ENCODE results near the gene HRAS. TPM values are rescaled to one million over a fixed set of nuclear protein-coding genes. Genes with fewer than 3 reads are reported as not detected.

HRAS gene
- total RNA-seq, 1 experiment from 2014 or later, result 30.2 TPM

DNA sequence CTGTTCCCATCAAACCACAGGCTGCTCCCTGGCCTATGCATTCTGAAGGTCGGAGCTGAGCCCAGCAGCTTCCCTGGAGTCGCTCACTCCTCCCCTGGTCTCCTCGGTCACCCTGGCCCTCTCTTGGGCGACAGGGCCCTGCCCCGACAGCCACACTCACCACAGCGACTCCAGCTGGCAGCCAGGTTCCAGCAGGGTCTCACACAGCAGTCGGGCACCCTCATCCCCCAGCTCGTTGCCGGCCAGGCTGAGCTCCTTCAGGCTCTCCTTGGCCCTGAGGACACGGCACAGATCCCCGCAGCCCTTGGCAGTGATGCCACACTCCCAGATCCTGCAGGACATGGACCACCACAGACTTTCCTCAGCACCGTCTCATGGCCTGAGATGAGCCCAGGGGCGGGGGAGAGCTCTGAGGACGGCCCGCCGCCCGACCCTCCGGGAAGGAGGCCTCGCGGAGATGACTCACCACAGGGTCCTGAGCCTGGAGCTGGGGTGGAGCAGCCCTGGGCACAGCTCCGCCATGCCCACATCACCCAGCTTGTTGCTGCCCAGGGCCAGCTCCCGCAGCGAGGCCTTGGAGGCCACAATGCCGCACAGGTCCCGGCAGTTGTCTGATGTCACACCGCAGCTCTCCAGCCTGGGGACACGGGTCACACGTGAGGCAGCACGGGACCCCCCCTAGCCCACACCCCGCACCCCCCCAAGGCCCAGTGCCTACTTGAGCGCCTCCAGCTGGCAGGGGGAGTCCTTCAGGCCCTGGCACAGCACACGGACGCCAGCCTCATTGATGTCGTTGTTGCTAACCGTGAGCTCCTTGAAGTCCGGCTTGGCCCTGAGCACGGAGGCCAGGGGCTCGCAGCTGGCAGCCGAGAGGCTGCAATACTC, 36.8 kb downstream of the HRAS start:
- DNase-seq (ENCODE audit: extremely low read depth, low read depth), result no peak

- no peak for DNase-seq (ENCODE audit: extremely low read depth, low read depth)
These were observed 37.6 kb downstream of the HRAS start for GRCh38 chr11:497565-498296.

DNA sequence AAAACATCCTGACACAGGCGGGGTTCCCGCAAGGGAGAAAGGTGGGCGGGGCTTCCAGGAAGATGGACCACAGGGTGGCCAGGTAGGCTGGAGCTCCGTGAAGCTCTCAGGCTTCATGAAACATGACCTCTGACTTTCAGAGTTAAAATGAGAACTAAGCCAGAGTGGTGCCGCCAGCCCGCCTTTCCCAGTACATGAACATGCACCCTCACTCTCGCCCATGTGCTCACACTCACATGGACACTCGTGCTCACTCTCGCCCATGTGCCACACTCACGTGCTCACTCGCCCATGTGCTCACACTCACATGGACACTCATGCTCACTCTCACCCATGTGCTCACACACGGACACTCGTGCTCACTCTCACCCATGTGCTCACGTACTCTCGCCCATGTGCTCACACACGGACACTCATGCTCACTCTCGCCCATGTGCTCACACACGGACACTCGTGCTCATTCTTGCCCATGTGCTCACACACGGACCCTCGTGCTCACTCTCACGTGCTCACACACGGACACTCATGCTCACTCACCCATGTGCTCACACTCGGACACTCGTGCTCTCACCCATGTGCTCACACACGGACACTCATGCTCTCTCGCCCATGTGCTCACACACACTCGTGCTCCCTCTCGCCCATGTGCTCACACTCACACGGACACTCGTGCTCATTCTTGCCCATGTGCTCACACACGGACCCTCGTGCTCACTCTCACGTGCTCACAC, 38.4 kb downstream of the HRAS start:
- DNase-seq (ENCODE audit: extremely low read depth, low read depth), result no peak

GRCh38 chr11:495537-495931, 39.8 kb downstream of the HRAS start:
- DNase-seq (ENCODE audit: extremely low read depth, low read depth), result no peak

- DNase-seq (ENCODE audit: extremely low read depth, low read depth), result no peak
These were observed 40.4 kb downstream of the HRAS start for GRCh38 chr11:494761-495536.

- no peak for DNase-seq (ENCODE audit: extremely low read depth, low read depth)
These were observed 42.7 kb downstream of the HRAS start for GRCh38 chr11:492427-493226.

GRCh38 chr11:491358-491757, 44.0 kb downstream of the HRAS start:
- no peak for DNase-seq (ENCODE audit: extremely low read depth, low read depth)

- no peak for DNase-seq (ENCODE audit: extremely low read depth, low read depth)
These were observed 44.5 kb downstream of the HRAS start for GRCh38 chr11:490930-491260.

GRCh38 chr11:490186-490929, 45.0 kb downstream of the HRAS start:
- no peak for DNase-seq (ENCODE audit: extremely low read depth, low read depth)

DNA sequence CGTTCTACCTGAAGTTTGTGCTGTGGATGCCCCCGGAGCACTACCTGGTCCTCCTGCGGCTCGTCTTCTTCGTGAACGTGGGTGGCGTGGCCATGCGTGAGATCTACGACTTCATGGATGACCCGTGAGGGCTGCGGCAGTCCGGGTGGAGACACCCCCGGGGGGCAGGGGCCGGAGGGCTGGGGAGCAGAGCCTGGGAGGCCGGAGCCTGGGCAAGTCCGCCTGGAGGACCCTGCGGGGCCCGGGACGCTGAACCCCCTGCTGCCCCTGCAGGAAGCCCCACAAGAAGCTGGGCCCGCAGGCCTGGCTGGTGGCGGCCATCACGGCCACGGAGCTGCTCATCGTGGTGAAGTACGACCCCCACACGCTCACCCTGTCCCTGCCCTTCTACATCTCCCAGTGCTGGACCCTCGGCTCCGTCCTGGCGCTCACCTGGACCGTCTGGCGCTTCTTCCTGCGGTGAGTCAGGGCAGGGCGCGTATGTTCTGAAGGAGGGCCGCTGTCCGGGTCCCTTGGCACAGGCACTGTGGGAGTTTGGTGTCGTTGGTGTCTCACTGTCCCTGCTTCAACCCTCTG, 45.7 kb downstream of the HRAS start:
- no peak for DNase-seq (ENCODE audit: extremely low read depth, low read depth)

- no peak for DNase-seq (ENCODE audit: extremely low read depth, low read depth)
These were observed 46.4 kb downstream of the HRAS start for GRCh38 chr11:488992-489391.

DNA sequence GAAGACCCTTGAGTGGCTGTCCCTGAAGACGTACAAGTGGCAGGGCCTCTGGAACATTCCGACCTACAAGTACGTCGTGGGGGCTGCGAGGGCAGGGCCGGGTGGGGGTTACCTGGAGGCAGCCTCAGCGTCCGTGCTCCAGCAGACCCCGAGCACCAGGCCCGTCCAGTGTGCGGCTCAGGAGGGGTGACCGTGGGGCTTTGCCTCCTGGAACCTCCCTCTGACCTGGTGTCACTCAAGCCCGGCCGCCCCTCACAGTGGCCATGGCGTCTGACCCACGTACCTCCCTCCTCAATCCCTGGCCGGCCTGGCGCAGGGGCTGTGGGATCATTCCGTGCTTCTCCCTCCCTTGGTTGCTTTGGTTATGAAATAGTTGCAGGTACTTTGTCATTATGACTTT, 46.8 kb downstream of the HRAS start:
- DNase-seq (ENCODE audit: extremely low read depth, low read depth), result no peak

DNA sequence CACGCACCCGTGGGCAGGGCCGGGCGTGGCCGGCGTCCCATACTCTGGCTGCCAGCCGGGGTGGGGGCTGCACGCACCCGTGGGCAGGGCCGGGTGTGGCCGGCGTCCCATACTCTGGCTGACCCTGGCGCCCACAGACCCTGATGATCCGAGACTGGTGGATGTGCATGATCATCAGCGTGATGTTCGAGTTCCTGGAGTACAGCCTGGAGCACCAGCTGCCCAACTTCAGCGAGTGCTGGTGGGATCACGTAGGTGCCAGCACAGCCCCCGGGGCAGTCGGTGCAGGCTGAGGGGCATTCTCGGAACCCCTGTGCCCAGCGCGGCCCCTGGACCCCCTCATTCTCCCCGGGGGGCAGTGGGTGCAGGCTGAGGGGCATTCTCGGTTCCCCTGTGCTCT, 47.3 kb downstream of the HRAS start:
- DNase-seq (ENCODE audit: extremely low read depth, low read depth), result no peak

DNA sequence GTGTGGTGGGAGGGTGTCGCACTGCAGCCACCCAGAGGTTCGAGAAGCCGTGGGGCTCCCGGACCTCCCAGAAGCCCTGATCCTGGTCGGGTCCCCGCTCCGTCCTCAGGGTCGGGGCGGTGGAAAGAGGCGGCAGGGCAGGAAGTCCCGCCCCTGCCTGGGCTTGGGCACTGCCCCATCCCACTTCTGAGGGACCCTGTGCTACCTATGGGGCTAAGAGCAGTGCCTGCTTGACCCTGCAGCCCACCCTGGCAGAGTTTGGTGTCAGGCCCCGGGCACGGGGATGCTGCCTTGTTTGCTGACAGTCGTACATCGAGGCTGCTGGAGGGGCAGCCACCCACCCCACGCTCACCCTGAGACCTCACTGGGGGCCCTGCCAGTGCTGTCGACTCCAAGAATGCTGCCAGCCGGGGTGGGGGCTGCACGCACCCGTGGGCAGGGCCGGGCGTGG, 47.8 kb downstream of the HRAS start:
- no peak for DNase-seq (ENCODE audit: extremely low read depth, low read depth)

- DNase-seq (ENCODE audit: extremely low read depth, low read depth), result no peak
These were observed 49.2 kb downstream of the HRAS start for GRCh38 chr11:486189-486588.

GRCh38 chr11:484616-485015, 50.8 kb downstream of the HRAS start:
- no peak for DNase-seq (ENCODE audit: extremely low read depth, low read depth)
